GM13976 (cell line): ENCODE measurements around the gene BAG1.

Experiments
- DNase-seq: peaks from one replicate; pipeline ENCODE4 v3.0.0; 2012; ENCODE audit warnings: low spot score
- CTCF ChIP-seq: IDR thresholded peaks from 2 replicates; pipeline ENCODE4 v1.5.1; 2012; ENCODE audit warnings: borderline replicate concordance, mild to moderate bottlenecking; ENCODE audit not compliant: insufficient read depth; ENCODE audit errors: extremely low read depth, missing control alignments, control extremely low read depth
- in situ Hi-C: fragments of 300-500 bp; cut with MboI; formaldehyde crosslinking; loops from one replicate; pipeline ENCODE4 v1.12.0; 2022; ENCODE audit warnings: low sequenced_read_pairs, mixed read lengths, inconsistent platforms; ENCODE audit not compliant: unreplicated experiment

BAG1 gene

GRCh38 chr9:33260372-33260771, 4.1 kb downstream of the BAG1 start:
- in situ Hi-C loops, result no loop called here
- no peak for TF ChIP-seq CTCF
- DNase-seq, result no peak

- DNase-seq, result no peak
- no peak for TF ChIP-seq CTCF
- in situ Hi-C loops, result no loop called here
Observed at GRCh38 chr9:33257276-33257675, 7.2 kb downstream of the BAG1 start.

GRCh38 chr9:33256236-33256635, 8.3 kb downstream of the BAG1 start:
- TF ChIP-seq CTCF, result no peak
- DNase-seq, result no peak
- in situ Hi-C loops, result no loop called here

GRCh38 chr9:33255471-33255870, 9.0 kb downstream of the BAG1 start:
- DNase-seq, result no peak
- TF ChIP-seq CTCF, result no peak
- in situ Hi-C loops, result no loop called here

GRCh38 chr9:33255014-33255413, 9.5 kb downstream of the BAG1 start:
- no peak for TF ChIP-seq CTCF
- DNase-seq, result no peak
- in situ Hi-C loops, result no loop called here

GRCh38 chr9:33254211-33254610, 10.3 kb downstream of the BAG1 start:
- in situ Hi-C loops, result no loop called here
- no peak for DNase-seq
- no peak for TF ChIP-seq CTCF

GRCh38 chr9:33250458-33250995, 14.0 kb downstream of the BAG1 start:
- no peak for TF ChIP-seq CTCF
- no peak for DNase-seq
- in situ Hi-C loops, result no loop called here
